ENCODE results near the gene DUSP18.
"Not testable (repeated sequence)": the region's sequence is repeated elsewhere in the genome, so short reads cannot be mapped to it uniquely, and the experiment has no call there.

DUSP18 gene

GRCh38 chr22:30636226-30637077 lies 31.2 kb downstream of the DUSP18 start:
- DNase-seq, result peak in 1 of 2 experiments; percentile 13

GRCh38 chr22:30635273-30636225 lies 32.1 kb downstream of the DUSP18 start, which contains the start of gene SLC35E4:
Gene SLC35E4 (plus strand): TSS chr22:30635781. CDS start chr22:30636451, 670 bp downstream.
- DNase-seq, result peak; percentile 94 to 99

GRCh38 chr22:30634471-30635233 lies 33.0 kb downstream of the DUSP18 start:
- peak; percentile 86 to 91 for DNase-seq

GRCh38 chr22:30631469-30631868 lies 36.2 kb downstream of the DUSP18 start:
- DNase-seq, result not testable (repeated sequence)

GRCh38 chr22:30628491-30628890 lies 39.2 kb downstream of the DUSP18 start:
- no peak for DNase-seq

DNA sequence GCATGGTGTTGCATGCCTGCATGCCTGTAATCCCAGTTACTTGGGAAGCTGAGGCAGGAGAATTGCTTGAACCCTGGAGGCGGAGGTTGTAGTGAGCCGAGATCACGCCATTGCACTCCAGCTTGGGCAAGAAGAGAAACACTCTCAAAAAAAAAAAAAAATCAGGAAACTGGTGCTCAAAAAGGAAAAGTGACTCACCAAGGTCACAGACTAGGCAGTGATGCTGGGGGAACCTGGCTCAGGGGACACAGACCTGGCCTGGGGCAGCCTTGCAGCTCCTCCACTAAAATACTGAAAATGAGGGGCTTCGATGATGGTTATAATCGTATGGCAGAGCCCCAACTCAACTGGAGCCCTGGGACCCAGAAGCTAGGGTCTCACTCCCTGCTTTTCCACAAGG lies 40.2 kb downstream of the DUSP18 start:
- DNase-seq, result no peak

DNA sequence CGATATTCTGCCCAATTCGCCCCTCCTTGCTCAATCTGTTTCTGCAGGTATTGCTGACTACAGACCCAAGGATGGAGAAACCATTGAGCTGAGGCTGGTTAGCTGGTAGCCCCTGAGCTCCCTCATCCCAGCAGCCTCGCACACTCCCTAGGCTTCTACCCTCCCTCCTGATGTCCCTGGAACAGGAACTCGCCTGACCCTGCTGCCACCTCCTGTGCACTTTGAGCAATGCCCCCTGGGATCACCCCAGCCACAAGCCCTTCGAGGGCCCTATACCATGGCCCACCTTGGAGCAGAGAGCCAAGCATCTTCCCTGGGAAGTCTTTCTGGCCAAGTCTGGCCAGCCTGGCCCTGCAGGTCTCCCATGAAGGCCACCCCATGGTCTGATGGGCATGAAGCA lies 41.3 kb downstream of the DUSP18 start:
- DNase-seq, result no peak

DNA sequence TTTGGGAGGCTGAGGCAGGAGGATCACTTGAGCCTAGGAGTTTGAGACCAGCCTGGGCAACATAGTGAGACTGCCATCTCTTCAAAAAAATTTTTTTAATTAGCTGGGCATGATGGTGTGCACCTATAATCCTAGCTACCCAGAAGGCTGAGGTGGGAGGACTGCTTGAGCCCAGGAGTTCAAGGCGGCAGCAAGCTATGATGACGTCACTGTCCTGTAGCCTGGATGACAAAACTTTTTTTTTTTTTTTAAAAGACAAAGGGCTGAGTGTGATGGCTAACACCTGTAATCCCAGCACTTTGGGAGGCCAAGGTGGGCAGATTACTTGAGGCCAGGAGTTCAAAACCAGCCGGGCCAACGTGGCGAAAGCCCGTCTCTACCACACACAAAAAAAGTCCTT lies 47.8 kb downstream of the DUSP18 start:
- not testable (repeated sequence) for DNase-seq

DNA sequence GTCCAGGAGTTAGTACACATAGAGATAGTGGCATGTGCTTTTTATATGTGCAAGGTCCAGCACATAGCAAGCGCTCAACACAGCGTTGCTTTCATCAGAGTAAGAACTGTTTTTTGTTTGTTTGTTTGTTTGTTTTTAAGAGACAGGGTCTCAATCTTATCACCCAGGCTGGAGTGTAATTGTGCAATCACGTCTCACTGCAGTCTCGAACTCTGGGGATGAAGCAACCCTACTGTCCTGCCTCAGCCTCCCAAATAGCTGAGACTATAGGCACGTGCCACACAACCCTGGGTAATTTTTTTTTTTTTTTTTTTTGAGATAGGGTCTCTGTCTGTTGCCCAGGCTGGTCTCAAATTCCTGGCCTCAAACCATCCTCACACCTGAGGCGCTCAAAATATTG lies 49.9 kb downstream of the DUSP18 start:
- no peak for DNase-seq

- no peak for DNase-seq
Measured at GRCh38 chr22:30615543-30615954, 52.1 kb downstream of the DUSP18 start.

DNA sequence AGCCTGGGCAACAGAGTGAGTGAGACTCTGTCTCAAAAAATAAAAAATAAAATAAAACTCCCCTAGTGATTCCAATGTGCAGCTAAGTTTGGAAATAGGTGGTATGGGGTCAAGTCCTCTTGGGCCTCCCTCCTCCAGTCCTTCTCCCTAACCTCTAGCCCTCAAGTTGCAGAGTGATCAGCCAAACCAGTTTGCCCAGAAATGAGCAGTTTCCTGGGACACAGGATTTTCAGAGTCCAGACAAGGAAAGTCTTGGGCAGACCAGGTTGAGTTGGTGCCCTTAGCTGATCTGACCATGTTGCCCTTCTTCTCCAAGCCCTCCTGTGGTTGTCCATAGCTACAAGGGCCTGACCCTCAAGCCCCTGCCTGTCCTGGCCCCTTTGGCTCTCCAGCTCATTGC lies 52.8 kb downstream of the DUSP18 start:
- no peak for DNase-seq

- no peak for DNase-seq
Measured at GRCh38 chr22:30614268-30614667, 53.4 kb downstream of the DUSP18 start.

- no peak for DNase-seq
Measured at GRCh38 chr22:30612789-30613188, 54.9 kb downstream of the DUSP18 start.

Data from stimulated activated CD4-positive, alpha-beta T cell treated with anti-CD3 and anti-CD28 coated beads, Interleukin-4, amount 100 ng/mL, for 4 hours (primary cell).